Lower leg skin (tissue), 4 donors: ENCODE results near the gene CTNS. TPM values are rescaled to one million over a fixed set of nuclear protein-coding genes. Genes with fewer than 3 reads are reported as not detected.
"Not testable (repeated sequence)": the region's sequence is repeated elsewhere in the genome, so short reads cannot be mapped to it uniquely, and the experiment has no call there.

Experiments
- DNase-seq, 2 donors: peaks; one replicate each; pipeline ENCODE4 v3.0.0-alpha.2; 2019; ENCODE audit warnings: low spot score in 2 of 2
- H3K4me3 ChIP-seq: fragments of 200-600 bp; sonication (generic); 2 replicates; pipeline ENCODE4 v1.5.1; 2017; ENCODE audit warnings: mild to moderate bottlenecking, low read depth; ENCODE audit not compliant: poor library complexity, severe bottlenecking
- POLR2A ChIP-seq, 2 donors: fragments of 450-650 bp; IDR thresholded peaks; one replicate each; pipeline ENCODE4 v1.6.1; 2016 to 2017; ENCODE audit warnings: antibody characterized with exemption in 2 of 2, mild to moderate bottlenecking in 1 of 2, moderate library complexity in 1 of 2
- WGBS, 2 donors: methylation state at CpG; one replicate each; pipeline ENCODE4 v1.1.5; 2018; 5-methylcytosine and 5-hydroxymethylcytosine counted together
- intact Hi-C: fragments of 100-400 bp; cut with DNase I; formaldehyde crosslinking; loops from one replicate; pipeline ENCODE4 v1.15.0; 2023; ENCODE audit warnings: low total_unique reads
- total RNA-seq, 4 donors: library from RNA; depleted of rRNA; stranded (reverse); fragments of >200 nt; gene quantifications; one replicate each; pipeline ENCODE4 v1.1.0, GENCODE V29; 2016
- TF ChIP-seq, protein P1 (sequence below), 3 donors: fragments of 450-650 bp; IDR thresholded peaks; one replicate each; pipeline ENCODE4 v1.5.1; 2016; ENCODE audit warnings: antibody characterized with exemption in 3 of 3, mild to moderate bottlenecking in 3 of 3, moderate library complexity in 2 of 3

Gene CTNS
- total RNA-seq, 4 donors from 2014 or later: 23.7 to 40.0 (median 29.6) TPM

- H3K4me3 ChIP-seq: no peak overlapping the region
- TF ChIP-seq, protein P1, sequence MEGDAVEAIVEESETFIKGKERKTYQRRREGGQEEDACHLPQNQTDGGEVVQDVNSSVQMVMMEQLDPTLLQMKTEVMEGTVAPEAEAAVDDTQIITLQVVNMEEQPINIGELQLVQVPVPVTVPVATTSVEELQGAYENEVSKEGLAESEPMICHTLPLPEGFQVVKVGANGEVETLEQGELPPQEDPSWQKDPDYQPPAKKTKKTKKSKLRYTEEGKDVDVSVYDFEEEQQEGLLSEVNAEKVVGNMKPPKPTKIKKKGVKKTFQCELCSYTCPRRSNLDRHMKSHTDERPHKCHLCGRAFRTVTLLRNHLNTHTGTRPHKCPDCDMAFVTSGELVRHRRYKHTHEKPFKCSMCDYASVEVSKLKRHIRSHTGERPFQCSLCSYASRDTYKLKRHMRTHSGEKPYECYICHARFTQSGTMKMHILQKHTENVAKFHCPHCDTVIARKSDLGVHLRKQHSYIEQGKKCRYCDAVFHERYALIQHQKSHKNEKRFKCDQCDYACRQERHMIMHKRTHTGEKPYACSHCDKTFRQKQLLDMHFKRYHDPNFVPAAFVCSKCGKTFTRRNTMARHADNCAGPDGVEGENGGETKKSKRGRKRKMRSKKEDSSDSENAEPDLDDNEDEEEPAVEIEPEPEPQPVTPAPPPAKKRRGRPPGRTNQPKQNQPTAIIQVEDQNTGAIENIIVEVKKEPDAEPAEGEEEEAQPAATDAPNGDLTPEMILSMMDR (IDR thresholded peaks at IDR 0.05): no peak
- no peak for TF ChIP-seq POLR2A (IDR thresholded peaks at IDR 0.05)
- WGBS, 2 donors: 85 to 86% methylated on average over 20 of the region's 20 CpGs
- intact Hi-C loops: no loop called here
- DNase-seq: no peak
Observed at GRCh38 chr17:3704931-3705717, 68.6 kb downstream of the CTNS start.

- H3K4me3 ChIP-seq, intact Hi-C loops, DNase-seq: not testable (repeated sequence)
- WGBS, 2 donors: 89 to 96% methylated on average over 1 of the region's 1 CpG
Observed at GRCh38 chr17:3705718-3705984, 69.1 kb downstream of the CTNS start.

DNA sequence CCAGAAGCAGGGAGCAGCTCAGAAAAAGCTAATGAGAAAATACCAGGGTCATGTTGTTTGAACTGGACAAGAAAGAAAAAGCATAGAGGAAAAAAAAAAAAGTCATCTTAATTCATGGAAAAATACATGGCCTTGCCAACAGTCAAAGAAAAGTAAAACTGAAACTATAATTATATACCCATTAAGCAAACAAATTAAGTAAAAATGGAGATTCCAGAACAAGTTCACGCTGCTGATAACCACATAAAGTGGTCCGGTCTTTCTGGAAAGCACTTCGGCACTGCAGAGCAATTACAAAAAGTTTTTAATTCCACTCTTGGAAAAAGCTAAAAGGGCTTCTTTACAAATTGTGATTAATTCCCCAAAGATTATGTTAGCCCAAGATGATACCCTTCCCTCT is 71.8 kb downstream of the CTNS start:
- DNase-seq: no peak
- no peak overlapping the region for H3K4me3 ChIP-seq
- WGBS, 2 donors: 71 to 73% methylated on average over 3 of the region's 3 CpGs
- intact Hi-C loops: no loop called here
- no peak for TF ChIP-seq POLR2A (IDR thresholded peaks at IDR 0.05)
- TF ChIP-seq, protein P1 (IDR thresholded peaks at IDR 0.05): no peak

DNA sequence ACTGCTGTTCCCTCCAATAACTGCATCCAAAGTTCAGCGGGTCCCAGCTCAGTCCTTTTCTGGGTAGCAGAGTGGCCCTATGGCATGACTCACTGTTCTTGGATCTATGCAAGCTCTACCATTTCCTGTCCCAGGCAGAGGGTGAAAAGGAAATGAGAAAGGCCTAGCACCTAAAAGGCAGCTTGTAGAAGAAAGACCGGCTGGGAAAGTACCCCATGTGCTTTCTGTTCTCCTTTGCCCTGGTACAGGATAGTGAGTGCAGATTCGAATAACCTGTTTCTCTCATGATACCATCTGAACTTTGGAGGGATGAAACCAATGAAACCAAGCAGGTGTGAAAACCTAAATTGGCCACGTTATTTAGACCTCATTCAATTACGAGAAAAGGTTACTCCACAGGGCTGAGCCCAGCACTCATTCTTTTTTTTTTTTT is 74.4 kb downstream of the CTNS start:
- 59% methylated on average over 5 of the region's 5 CpGs for WGBS, 2 donors
- intact Hi-C loops: no loop called here

More for the DNA sequence above, 74.4 kb downstream of the CTNS start:
- DNase-seq: no peak
- H3K4me3 ChIP-seq: no peak overlapping the region
- TF ChIP-seq, protein P1 (IDR thresholded peaks at IDR 0.05): no peak
- no peak for TF ChIP-seq POLR2A (IDR thresholded peaks at IDR 0.05)

Other genes with a start within 250 kb of the CTNS start
- not detected for gene OR1E1, start 238.3 kb upstream of the CTNS start, total RNA-seq
- gene OR3A3, start 225.4 kb upstream of the CTNS start, total RNA-seq: not detected
- not detected for gene OR1E2, start 202.9 kb upstream of the CTNS start, total RNA-seq
- 1 to 10 TPM in 1 of 4 donors, not detected in 3; 1.6 TPM for gene SPATA22, start 164.9 kb upstream of the CTNS start, total RNA-seq
- gene ASPA, start 160.8 kb upstream of the CTNS start, total RNA-seq: 1 to 10 TPM in 3 of 4 donors, under 1 TPM in 1; 0.69 to 3.2 (median 1.4) TPM
- 10 to 100 TPM; 21.8 to 33.2 (median 25.1) TPM for gene TRPV3, start 78.9 kb upstream of the CTNS start, total RNA-seq
- 1 to 10 TPM; 4.3 to 7.9 (median 5.2) TPM for gene TRPV1, start 27.3 kb upstream of the CTNS start, total RNA-seq
- 10 to 100 TPM; 18.2 to 30.3 (median 23.1) TPM for gene SHPK, start 510 bp upstream of the CTNS start, total RNA-seq
- gene TAX1BP3, start 31.8 kb downstream of the CTNS start, total RNA-seq: 100 to 1,000 TPM in 3 of 4 donors, 10 to 100 TPM in 1; 90.5 to 181 (median 153) TPM
- gene EMC6, start 32.1 kb downstream of the CTNS start, total RNA-seq: 10 to 100 TPM in 2 of 4 donors, 1 to 10 TPM in 2; 5.6 to 19.3 (median 10.6) TPM
- gene P2RX5, start 59.4 kb downstream of the CTNS start, total RNA-seq: under 1 TPM in 1 of 4 donors, not detected in 3; 0.89 TPM
- gene HASPIN, start 87.1 kb downstream of the CTNS start, total RNA-seq: 1 to 10 TPM in 3 of 4 donors, under 1 TPM in 1; 0.81 to 1.6 (median 1.4) TPM
- 10 to 100 TPM in 2 of 4 donors, 1 to 10 TPM in 2; 8.3 to 13.9 (median 9.6) TPM for gene ITGAE, start 164.4 kb downstream of the CTNS start, total RNA-seq
- 10 to 100 TPM; 21.6 to 24.4 (median 23.3) TPM for gene NCBP3, start 209.5 kb downstream of the CTNS start, total RNA-seq